Stimulated activated CD8-positive, alpha-beta memory T cell treated with anti-CD3 and anti-CD28 coated beads, Interleukin-12 subunit alpha, Interleukin-12 subunit beta, amount 100 ng/mL, for 24 hours (primary cell): ENCODE data around the gene TBX18.

Experiments
- DNase-seq: peaks from one replicate; pipeline ENCODE4 v3.0.0-alpha.2; 2020; ENCODE audit errors: extremely low read depth

Gene TBX18

DNA sequence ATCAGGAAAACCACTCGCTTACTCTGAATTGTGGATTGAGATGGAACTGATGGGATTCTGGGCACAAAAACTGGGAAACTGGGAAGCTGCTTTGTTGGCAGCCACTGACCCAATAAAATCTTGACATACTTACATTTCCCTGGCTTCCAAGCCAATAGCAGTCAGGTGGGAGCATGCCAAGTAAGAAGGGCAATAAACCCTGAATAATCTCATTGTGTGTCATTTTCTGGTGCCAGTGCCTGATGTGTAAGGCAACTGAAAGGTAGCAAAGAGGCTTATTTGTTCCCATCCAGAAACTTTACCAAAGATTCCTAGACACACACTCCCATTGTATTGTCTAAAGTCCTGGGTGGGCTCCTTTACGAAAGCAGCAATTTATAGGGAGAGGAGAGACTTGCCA is 93.2 kb downstream of the TBX18 start:
- no peak for DNase-seq

- no peak for DNase-seq
These were observed 94.5 kb downstream of the TBX18 start for GRCh38 chr6:84669945-84670344.

- DNase-seq: no peak
These were observed 96.9 kb downstream of the TBX18 start for GRCh38 chr6:84667252-84668213.

GRCh38 chr6:84665401-84665800 is 99.0 kb downstream of the TBX18 start:
- DNase-seq: no peak

- no peak for DNase-seq
These were observed 100.5 kb downstream of the TBX18 start for GRCh38 chr6:84663866-84664265.

- no peak for DNase-seq
These were observed 106.9 kb downstream of the TBX18 start for GRCh38 chr6:84657486-84657885.

- DNase-seq: no peak
These were observed 107.4 kb downstream of the TBX18 start for GRCh38 chr6:84657025-84657424.

- no peak for DNase-seq
These were observed 111.3 kb downstream of the TBX18 start for GRCh38 chr6:84653027-84653551.

DNA sequence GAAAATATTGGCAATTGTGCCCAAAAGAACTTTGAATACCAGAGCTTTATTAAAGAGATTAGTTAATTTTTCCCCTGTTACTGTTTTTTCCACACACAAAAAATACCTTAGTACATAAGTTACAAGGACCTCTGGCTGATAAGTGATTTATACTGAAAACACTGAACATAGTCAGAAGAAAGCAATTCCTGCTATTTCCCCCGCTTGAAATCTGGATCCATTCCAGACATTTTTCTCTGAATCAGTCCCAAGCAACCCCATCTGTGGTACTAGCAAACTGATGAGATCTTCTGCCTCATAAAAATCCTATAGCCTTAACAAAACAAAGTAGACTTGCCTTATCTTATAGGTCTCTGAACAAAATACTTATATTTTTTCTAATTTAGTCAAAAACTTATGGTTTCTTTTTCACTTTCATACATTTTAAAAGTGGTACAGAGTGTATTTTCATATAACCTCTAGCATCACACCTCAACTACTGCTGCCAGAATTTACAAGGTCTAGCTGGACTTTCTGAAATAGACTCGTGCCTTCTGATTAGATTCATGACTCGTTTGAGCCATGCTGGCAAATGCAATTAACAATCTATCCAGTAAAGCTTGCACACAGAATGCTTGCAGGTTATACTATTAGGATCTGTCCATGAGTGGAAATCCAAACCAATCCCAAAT is 111.9 kb downstream of the TBX18 start:
- DNase-seq: no peak

DNA sequence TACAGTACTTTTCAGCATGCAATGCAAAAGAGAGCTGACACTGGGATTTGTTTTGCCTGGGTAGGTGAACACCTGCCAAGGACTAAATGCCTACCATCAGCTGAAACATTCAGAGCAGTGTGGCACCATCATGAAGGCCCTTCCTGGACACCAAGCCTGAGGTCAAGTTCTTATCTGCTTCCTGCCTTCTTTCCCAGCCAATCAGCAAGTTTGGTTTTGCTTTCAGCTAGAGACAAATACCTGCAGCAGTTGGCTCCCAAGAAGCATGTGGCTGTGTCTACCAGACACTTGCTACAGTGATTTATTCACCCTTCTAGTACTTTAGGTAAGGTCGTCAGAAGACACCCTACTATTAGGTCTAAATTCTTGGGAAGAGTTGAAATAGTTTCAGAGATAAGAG is 112.8 kb downstream of the TBX18 start:
- DNase-seq: no peak

DNA sequence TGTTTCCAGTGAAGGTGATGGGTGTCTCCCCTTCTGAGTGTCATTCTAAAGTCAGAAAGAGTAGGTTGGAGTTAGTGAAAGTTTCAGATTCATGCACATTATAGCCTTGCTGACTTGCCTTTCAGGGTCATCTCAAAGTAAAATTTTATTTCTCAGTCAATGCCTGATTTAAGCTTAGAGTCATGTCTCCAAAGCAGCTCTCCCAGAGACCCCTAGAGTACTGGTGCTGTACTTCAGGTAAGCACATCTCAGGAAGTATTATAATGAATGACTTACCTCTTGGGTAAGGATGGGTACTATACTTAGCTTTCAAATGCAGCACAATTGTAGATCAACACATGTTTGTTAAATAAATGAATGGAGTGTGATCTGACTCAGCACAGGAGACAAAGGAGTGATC is 116.0 kb downstream of the TBX18 start:
- DNase-seq: no peak

DNA sequence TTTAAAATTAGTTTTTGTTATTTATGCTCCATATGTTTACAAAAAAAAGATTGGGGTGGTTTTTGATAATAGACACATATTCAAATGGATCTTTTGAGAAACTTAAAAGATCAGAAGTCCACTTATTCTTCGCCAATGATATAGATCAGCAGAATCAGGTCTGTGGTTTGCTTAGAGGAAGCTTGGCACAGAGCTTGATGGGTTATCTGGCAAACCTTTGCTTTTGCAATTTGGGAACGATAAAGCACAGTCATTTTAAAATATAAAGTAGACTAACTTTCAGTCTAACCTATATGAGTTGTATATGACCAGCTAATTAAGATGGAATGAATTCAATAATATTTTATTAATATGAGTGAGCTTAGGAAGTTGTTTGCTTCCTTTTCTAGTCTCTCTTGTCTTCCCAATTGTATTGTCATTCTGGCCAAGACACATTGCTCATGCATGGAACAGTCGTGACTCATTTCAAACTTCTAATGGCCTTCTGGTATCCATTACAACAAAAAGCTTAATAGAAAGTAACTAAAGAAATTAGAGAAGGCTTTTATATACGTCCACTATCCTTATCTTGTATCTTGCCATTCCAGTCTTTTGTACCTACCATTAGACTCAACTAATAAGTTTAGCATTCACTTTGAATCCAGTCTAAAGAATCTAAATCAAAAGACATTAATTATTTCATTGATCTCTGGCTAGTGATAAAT is 118.7 kb downstream of the TBX18 start:
- no peak for DNase-seq

- DNase-seq: no peak
These were observed 119.4 kb downstream of the TBX18 start for GRCh38 chr6:84645000-84645399.

DNA sequence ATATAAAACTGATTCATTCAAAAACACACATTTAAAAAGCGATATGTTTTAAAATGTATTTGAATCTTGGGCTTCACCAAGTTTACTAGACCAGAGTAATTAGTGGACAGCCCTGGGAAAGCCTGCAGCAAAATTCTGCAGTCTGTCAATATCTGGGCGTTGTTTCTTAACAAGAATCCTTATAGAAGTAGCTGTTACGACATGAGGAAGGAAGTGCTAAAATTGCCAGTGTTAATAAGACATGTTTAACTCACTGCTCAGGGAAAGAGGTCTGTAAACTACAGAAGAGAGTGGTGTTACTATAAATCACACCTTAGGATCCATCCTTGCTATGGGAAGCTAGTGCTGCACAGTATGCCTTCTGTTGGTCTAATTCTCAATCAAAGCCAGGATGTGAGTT is 120.6 kb downstream of the TBX18 start:
- DNase-seq: no peak

DNA sequence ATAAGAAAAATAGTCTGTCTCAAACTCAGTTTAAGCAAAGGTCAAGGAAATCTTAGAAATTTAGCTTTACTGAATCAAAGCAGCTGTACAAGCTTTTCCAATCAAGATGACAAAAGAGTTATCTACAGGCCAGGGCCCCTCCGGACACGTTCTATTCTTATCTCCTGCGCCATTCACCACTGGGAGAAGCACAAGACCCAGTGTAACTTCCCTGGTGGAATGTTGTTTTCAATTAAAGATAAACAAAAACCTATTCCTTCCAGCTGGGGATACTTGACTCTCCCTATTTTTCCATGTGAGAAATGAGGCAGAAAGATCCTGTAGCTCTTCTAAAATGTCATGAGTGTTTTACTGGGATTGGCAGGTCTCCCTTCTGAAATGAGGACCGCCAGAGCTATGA is 123.3 kb downstream of the TBX18 start:
- DNase-seq: no peak

- DNase-seq: no peak
These were observed 125.0 kb downstream of the TBX18 start for GRCh38 chr6:84639396-84639795.

DNA sequence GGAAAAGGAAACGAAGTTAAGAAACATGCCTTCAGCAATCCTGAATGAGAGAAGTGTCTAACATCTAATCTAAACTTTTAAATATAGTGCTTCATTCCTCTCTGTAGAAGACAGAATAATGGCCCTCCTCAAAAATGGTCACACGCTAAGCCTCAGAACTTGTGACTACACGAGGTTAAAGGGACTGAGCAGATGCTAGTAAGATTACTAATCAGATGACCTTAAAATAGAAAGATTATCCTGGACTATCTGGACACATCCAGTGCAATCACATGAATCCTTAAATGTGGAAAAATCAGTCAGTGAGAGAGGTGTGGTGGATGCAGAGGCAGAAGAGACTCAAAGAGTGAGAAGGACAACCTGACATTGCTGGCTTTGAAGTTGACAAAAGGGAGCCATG is 126.1 kb downstream of the TBX18 start:
- no peak for DNase-seq
